ENCODE measurements around the gene GBA3.

Gene GBA3

GRCh38 chr4:22695917-22696316, 3.2 kb downstream of the GBA3 start:
- DNase-seq (ENCODE audit: low spot score): no peak

GRCh38 chr4:22703912-22704311, 11.2 kb downstream of the GBA3 start:
- no peak for DNase-seq (ENCODE audit: low spot score)

GRCh38 chr4:22707390-22707789, 14.7 kb downstream of the GBA3 start:
- no peak for DNase-seq (ENCODE audit: low spot score)

- no peak for DNase-seq (ENCODE audit: low spot score)
These were observed 16.2 kb downstream of the GBA3 start for GRCh38 chr4:22708961-22709360.

- no peak for DNase-seq (ENCODE audit: low spot score)
These were observed 19.4 kb downstream of the GBA3 start for GRCh38 chr4:22712105-22712504.

- no peak for DNase-seq (ENCODE audit: low spot score)
These were observed 19.8 kb downstream of the GBA3 start for GRCh38 chr4:22712529-22712928.

GRCh38 chr4:22713841-22714240, 21.1 kb downstream of the GBA3 start:
- DNase-seq (ENCODE audit: low spot score): no peak

- DNase-seq (ENCODE audit: low spot score): no peak
These were observed 26.5 kb downstream of the GBA3 start for GRCh38 chr4:22719218-22719617.

- no peak for DNase-seq (ENCODE audit: low spot score)
These were observed 27.4 kb downstream of the GBA3 start for GRCh38 chr4:22720091-22720490.

- no peak for DNase-seq (ENCODE audit: low spot score)
These were observed 28.5 kb downstream of the GBA3 start for GRCh38 chr4:22721204-22721603.

- DNase-seq (ENCODE audit: low spot score): no peak
These were observed 37.3 kb downstream of the GBA3 start for GRCh38 chr4:22730021-22730420.

GRCh38 chr4:22733816-22734215, 41.1 kb downstream of the GBA3 start:
- no peak for DNase-seq (ENCODE audit: low spot score)

GRCh38 chr4:22736912-22737311, 44.2 kb downstream of the GBA3 start:
- DNase-seq (ENCODE audit: low spot score): no peak

GRCh38 chr4:22739968-22740367, 47.2 kb downstream of the GBA3 start:
- DNase-seq (ENCODE audit: low spot score): no peak

- DNase-seq (ENCODE audit: low spot score): no peak
These were observed 49.0 kb downstream of the GBA3 start for GRCh38 chr4:22741744-22742143.

GRCh38 chr4:22743290-22743689, 50.6 kb downstream of the GBA3 start:
- no peak for DNase-seq (ENCODE audit: low spot score)

GRCh38 chr4:22744478-22745062, 51.8 kb downstream of the GBA3 start:
- no peak for DNase-seq (ENCODE audit: low spot score)

- DNase-seq (ENCODE audit: low spot score): no peak
These were observed 52.5 kb downstream of the GBA3 start for GRCh38 chr4:22745234-22745633.

- DNase-seq (ENCODE audit: low spot score): no peak
These were observed 61.4 kb downstream of the GBA3 start for GRCh38 chr4:22754116-22754515.

GRCh38 chr4:22762548-22762947, 69.8 kb downstream of the GBA3 start:
- DNase-seq (ENCODE audit: low spot score): no peak

- DNase-seq (ENCODE audit: low spot score): no peak
These were observed 71.4 kb downstream of the GBA3 start for GRCh38 chr4:22764183-22764582.

- DNase-seq (ENCODE audit: low spot score): no peak
These were observed 73.3 kb downstream of the GBA3 start for GRCh38 chr4:22766068-22766467.

- DNase-seq (ENCODE audit: low spot score): no peak
These were observed 85.9 kb downstream of the GBA3 start for GRCh38 chr4:22778547-22779163.

- DNase-seq (ENCODE audit: low spot score): no peak
These were observed 87.6 kb downstream of the GBA3 start for GRCh38 chr4:22780317-22780716.
